ENCODE data around the gene CTNNA2.

The CTNNA2 gene

DNA sequence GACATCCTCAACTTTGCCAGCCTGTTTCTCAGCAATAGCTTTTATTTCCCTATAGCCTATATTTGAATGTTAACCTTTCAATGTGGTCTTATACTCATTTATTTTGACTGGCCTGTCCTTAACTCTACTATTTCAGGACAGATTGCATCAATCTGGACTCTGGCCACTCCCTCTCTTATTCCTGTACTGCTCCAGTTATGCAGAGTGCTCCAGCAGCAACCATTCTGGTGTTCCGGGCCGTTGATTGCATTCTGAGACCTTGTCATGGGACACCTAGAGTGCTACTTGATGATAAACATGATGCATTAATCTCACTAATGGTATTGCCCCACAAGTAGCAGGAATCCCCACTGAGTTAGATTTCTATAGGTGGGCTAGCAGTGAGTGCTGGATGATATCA is 428.3 kb downstream of the CTNNA2 start:
- DNase-seq: no peak

DNA sequence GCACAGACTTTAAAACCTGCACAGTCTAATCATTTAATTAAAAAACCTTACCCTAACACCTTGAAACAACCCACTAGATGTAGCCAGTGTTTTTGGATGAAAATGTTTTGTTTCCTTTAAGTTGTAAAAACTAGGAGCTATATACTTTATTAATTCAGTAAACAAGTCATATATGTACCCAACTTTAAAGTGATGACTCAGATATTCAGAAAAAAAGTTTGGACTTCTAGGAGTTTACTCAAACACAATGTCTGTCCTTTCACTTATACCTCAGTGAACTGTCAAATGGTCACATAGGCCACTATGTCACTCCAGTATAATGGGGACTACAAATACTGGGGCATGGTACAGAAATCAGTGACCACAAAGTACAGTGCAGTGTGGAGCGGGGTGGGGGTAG is 431.4 kb downstream of the CTNNA2 start:
- no peak for DNase-seq

DNA sequence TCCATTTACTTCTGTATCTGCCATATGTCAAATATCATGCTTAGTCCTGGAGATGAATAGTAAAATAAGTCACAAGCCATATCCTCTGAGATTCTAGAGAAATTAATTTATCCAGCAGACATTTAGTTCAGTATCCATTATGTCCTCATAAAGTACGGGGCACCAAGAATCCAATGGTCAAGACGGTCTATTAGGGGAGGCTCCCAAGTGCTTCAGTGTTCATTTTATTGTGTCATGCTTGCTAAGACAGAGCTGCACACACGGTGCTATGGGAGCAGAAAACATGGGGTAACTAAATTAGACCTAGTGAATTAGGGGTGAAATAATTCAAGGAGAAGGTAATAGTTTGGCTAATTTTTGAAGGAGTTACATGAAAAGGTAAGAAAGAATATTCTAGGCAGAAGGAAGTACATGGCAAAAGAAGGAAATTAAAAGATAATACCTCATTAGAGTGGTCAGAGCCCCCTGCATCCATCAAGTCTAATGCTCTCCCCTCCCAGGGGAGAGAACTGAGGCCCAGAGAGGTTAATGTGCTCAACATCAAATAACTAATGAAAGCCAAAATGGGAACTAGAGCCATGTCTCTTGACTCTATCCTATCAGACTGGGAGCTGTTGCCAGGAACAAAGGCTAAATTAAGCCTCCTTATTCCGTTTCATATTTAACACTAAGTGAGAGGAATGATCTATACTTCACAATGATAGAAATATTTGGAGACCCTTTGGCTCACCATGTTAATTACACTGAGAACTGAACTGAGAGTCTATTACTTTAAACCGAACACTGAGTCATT is 433.0 kb downstream of the CTNNA2 start:
- DNase-seq: no peak

DNA sequence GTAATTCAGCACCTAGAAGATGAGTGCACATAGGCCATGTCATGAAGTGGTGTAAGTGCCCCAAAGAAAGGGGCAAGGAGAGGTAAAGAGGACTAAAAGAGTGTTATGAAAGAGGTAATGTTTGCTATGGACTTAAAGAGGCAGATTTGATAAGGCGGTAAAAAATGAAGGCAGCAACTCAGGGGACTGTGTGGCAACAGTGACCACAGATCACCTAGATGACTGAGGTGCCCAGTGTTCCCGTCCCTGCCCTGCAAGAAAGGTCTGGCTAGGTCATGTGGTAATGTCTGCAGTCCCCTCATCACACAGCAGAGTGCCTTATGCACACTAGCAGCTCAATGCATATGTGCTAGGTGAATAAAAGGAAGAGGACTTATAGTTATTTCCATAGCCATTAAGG is 434.9 kb downstream of the CTNNA2 start:
- no peak for DNase-seq

DNA sequence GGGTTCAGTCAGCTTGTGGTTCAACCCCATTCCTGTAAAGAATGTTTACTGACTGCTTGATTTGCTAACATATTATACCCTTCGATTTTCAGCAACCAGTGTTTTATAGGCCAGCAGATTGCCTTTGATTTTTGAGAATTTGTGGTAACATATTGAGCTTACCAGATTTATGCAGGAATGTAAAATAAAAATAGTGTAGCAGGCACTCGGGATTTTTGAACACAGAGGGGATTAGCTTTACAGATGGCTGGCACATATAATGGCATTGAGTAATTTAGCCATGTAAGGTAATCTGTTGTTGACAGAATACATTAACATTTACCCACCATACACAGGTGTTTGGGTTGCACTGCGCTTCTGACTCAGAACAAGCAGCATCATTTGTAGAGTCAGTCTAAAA is 437.7 kb downstream of the CTNNA2 start:
- DNase-seq: no peak

DNA sequence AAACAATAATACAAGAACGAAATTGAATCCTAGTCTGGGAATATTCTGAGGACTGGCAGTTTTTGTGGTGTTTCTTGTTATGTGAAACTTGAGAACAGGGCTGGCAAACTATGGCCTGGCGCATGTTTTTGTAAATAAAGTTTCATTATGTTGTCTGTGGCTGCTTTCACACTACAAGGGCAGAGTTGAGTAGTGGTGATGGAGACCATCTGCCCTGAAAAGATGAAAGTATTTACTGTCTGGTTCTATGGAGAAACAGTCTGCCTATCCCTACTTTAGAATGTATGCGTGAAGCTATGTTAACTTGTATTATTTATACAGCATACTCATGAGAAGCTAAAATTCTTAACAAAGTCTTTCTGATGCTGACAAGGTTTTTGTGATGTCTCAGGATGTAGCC is 439.8 kb downstream of the CTNNA2 start:
- DNase-seq: no peak

DNA sequence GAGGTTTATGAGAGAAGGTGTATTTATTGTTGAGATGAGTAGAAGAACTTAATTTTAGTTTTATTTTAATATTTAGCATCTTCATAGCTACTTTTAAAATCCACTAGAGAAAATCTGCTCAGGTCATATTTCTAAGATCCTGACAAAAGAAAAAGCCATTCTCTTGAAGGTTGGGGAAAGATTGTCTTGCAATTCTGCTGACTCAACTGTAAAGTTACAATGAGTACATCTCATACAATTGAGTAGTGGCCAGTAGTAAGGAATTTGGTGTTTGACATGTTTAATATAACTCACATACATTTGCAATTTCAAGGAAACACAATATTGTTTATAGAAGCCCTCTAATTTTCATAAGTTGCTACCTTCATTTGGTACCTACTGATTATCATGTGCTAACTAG is 447.2 kb downstream of the CTNNA2 start:
- DNase-seq: no peak

DNA sequence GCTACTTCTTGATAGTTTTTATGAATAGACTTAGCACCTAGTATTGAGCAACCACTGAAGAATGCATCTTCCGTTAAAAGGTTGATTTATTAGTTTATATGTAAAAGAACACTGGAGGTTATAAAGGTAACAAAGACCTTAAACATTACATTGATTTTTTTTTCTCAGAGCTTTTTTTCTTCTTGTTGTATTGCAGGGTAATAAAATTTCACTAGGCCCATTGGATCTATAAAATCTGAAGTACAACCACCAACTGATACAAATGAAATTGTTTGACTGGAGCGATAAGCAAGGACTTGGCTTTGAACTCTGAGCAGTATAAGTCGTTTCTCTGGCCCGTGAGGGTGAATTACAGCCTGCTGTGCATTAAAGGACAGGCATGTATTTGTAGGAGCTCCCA is 447.7 kb downstream of the CTNNA2 start:
- no peak for DNase-seq

DNA sequence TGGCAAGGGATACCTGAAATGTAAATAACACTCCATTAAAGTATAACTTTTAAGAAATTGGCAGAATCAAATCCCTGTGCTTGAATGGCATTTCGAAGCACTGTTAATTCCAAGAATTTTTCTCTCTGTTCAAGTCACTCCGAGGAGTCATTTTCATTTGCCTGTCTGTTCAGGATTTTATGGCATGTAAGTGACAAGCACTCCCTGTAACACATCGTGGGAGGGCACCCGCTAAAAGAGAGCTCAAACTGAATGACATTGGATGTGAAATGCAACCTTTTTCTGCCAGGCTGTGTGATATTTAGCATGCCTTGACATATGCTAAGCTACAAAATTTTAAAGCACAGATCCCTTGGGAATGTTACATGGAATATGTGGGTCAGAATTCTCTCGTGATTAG is 452.1 kb downstream of the CTNNA2 start:
- no peak for DNase-seq

DNA sequence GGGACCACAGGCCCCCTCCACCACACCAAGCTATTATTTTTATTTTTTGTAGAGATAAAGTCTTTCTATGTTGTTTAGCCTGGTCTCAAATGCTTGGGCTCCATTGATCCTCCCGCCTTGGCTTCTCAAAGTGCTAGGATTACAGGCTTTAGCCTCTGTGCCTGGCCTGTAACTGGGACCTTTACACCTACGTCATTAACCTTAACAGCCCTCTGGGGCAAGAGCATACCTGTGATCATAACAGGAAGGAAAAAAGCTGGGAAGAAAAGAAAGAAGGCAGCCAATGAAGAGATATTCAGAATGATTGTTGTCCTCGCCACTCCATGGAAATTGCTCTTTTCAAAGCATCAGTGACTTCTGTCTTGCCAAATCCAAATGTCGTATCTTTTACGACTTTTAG is 453.5 kb downstream of the CTNNA2 start:
- DNase-seq: no peak

DNA sequence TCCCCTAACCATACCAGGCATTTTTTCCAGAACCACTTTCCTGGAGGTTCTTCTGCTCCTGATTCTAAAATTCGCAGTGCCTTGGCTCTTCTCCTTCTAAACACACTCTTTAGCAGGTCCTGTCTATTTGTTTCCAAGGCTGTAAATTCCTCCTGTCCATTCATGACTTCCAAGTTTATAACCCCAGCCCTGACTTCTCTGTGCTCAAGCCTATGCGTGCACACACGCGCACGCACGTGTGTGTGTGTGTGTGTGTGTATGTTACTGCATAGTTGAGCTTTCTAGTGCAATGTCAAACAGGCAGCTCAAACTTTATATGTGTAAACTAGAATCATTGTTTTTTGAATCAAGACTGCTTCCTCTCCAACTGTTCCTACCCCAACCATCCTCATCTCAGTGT is 454.0 kb downstream of the CTNNA2 start:
- no peak for DNase-seq

DNA sequence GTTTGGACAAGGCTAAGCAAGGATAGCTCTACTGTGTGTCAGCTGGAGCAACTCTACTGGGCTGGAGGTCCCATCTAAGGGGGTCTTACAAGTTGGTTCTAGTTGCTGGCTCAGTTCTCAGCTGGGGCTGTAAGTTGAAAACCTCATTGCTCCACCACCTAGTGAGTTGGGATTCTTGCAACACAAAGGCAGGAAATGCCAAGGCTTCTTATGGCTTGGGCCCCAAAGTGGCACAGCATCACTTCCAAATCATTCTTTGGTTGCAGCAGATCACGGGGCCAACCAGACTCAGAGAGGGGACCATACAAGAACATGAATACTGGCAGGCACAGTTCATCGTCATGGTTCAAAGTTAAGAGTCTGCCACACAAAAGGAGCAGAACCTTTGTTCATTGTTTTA is 459.0 kb downstream of the CTNNA2 start:
- DNase-seq: no peak

DNA sequence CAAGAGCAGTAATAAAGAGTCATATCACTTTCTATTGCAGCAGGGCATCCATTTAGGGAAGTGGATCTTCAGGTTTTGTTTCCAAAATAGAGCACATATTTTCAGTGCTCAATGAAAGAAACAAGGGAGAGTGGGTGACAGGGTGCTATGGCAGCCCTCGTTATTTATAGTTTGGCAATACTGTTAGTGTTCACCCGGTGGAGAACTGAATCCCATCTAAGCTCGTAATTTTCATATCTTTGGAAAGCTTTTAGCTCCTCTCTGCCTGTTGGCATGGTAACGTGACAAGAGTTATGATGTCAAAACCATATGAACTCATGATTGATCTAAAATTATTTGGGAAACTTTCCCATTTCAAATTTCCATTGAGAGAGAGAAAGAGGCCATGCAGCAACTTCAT is 459.8 kb downstream of the CTNNA2 start:
- DNase-seq: no peak

DNA sequence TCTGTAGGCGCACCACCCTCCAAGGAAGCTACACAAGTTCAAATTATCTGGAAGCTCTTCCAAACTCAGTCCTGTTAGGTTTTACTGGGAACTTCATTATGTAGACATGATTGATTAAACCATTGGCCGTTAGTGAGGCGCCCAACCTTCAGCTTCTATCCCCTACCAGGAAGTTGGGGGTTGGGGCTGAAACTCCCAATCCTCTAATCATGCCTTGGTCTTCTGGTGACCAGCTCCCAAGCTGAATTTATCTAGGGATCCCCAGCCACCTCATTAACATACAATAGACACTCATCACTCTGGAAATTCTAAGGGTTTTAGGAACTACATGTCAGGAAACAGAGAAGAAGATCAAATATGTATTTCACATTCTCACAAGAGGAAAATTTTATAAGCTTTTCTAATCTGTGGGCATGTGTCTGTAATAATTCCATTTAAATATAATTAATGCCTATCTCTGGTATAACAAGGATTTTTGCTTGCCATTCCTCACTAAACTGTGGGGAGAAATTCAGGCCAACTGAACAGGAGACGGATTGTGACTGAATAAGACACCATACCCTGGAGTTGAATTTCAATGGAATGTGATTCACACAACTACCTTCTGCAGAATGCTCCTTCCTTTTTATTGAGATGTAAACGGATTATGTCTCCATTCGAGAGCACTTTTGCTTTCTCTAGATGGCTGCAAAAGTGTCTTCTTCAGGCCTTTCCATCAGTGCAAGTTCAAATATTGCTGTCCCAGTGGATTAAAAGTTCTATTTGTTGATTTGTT is 463.1 kb downstream of the CTNNA2 start:
- no peak for DNase-seq

DNA sequence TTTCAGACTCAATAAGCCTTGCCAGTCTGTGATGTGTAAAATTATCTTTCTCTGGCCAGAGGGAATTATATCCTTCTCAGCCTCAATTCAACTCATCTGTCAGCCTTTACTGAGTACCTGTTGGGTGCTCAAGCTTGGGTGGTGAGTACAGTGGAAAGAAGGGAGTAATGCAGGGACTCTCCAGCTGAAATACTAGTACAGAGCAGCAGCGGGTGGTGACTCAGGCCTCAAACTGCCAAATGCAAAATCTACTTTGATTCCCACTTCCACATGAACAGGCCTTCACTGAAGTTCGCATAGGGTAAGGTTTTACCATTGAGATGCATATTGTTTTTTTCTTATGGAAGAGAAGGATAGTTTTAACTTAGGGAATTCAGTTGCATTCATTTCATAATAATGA is 464.9 kb downstream of the CTNNA2 start:
- DNase-seq: no peak

DNA sequence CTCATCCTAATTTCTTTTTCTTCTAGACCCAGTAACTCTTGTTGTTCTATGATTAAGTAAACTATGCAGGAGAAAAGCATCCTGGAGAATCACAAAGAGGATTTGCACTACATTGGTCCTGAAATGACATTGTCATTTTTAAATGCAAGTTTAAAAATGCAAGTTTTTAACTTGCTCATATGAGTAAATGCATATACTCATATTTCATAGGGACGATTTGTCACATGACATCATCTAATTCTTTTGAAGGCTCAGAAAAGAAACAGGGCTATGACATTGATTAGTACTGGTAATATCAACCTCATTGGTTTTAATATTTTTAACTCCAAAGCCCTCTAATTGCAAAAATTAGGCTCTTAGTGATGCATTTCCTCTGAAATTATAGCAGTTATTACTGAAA is 467.3 kb downstream of the CTNNA2 start:
- DNase-seq: no peak

DNA sequence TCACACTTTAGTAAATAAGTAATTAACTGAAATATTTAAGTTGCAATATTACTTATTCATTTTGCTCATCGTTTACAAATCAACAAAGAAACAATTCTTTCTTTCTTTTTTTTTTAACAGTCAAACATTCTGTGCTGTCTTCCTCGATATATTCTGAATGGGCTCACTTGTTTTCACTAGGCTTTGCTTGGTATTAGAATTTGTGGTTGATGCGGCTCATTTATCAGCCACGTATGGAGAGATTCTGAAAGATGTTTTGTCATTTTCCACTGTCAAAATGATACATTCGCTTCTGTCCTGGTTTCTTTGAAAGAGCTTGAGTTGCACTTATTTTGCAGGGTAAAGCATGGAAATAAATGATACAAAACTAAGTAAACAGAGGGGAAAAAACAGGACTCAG is 468.0 kb downstream of the CTNNA2 start:
- no peak for DNase-seq

DNA sequence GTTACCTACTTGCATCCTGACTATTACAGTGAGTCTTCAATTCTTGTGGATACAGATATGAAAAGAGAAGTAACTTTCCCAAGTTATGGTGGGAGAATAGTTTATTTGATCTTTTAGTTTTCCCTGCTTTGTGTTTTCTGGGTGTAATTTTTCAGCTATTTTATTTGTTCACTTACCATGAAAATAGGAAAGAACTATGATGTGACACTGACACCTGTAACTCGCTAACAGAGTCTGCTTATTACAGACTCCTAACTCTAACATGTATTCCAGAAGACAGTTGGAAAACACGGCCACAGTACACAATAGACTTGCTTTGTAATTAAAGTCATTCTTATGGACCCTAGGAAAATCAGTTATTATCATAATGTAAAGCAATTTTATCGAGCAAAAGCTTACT is 468.5 kb downstream of the CTNNA2 start:
- no peak for DNase-seq

DNA sequence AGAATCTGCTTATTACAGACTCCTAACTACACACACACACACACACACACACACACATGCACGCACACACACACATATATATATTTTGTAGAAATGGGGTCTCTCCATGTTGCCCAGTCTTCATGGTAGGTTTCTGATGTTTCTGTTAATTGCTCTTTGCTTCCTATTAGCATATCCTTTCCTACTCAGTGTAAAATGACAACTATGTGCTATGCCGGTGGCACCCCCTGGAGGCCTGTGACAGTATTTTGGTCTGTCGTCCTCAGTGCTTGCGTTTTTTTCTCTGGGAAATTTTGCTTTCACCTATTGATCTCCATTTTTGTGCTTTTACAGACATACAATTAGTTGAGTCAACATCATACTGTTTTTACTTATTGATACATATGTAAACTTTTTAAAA is 469.6 kb downstream of the CTNNA2 start:
- no peak for DNase-seq

DNA sequence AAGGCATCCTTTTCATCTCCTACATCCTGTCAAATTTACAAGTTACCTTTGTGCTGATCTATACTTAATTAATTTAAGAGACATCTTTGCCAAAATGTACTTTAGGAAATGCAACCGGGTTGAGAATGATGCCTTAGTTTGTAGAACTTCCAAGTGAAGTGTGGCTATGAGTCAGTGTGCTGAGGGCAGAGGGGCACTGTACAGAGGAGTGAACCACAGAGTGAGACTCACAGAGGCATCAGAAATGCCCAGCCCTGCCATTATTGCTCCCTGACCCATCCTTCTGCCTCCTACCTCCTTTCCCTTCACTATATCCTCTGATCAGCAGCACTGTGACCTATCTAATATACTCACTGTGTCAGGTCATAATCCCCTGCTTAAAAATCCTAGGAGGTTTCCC is 471.6 kb downstream of the CTNNA2 start:
- DNase-seq: no peak

DNA sequence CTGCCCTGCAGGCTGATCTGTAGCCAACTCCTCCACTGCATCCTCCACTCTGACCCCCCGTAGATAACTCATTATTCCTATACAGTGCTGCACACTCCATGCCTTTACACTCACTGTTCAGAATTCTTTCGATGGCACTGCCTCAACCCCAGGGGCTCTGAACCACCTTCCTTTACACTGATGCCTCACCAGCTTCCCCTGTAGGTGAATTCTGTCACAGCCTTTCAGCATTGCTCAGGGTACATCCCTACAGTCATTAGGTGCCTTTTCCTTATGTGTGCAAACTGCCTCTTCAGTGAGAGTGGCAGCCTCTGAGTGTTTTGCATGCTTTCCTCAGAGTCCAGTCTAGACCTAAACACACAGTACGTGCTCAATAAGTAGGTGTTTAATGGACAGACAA is 472.3 kb downstream of the CTNNA2 start:
- no peak for DNase-seq

DNA sequence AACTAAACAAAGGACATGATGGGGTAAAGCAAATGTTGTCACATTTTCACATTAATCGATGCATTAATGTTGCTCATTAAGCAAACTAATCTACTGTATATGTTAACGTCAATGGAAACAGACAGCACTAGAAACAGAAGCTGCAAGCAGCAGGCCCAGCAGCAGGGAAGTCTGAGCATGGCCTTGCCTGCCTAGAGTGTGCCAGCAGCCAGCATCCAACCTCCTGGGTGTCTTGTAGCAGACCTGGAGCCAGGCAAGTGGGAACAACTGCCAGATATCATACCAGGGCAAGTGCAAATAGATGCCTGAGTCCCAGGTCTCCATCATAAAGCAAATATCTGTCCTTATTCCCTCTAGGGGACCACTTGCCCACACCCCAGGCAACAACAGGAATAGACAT is 472.7 kb downstream of the CTNNA2 start:
- no peak for DNase-seq

DNA sequence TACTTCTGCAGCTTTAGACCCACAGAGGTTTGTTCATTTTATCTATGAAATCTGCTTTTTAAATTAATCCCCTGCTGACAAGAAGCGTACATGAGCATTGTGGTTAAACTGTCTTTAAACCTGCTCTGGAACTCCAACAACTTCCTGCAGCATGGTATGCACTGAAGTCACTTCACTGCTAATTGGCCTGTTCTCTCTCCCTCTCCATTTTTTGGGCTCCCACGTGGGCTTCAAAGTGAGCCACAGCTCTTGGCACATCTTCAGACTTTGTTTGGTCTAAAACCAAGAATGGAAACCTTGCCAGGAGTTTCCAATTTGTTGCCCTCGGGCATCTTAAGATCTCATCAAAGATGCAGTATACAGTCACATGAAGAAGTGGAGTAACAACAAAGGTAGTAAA is 480.3 kb downstream of the CTNNA2 start:
- no peak for DNase-seq

DNA sequence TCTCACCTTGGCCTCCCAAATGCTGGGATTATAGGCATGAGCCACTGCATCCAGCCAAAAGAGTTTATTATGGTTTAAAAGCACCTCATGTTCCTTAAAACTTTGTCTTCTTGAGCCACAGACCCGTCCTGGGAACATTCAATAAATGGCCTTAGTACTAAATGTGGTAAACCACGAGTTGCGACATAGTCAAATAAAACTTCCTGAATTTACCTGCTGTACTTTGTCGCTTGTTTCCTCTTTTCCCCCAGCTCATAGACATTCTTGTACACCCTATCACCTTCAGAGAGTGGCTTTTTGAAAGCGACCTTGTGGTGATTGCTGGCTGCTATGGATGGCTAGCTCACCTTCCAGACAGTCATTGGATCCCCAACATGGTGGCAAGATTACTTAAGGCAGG is 481.3 kb downstream of the CTNNA2 start:
- DNase-seq: no peak

DNA sequence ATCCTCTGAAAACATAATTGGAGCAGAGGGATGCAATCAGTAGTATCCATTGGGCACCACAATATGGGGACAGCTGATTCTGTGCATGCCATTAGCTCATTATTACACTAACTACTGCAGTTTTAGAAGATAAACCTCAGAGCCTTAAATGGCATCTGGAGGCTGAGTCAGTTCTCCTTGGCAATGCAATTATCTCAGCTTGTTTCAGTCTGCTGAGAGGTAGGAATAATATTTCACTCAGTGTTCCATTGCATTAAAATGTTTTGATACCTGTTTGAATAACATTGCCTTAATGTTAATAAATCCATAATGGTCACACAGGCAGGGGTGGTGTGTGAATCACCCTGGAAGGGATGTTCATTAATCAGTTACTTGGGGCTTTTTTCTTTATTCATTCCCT is 482.1 kb downstream of the CTNNA2 start:
- no peak for DNase-seq
